LNCAP (cell line): ENCODE data around the gene LIPG.

Source experiments
- CTCF ChIP-seq: fragments of 450-650 bp; IDR thresholded peaks from 2 replicates; pipeline ENCODE4 v1.5.1; 2017; ENCODE audit warnings: mild to moderate bottlenecking

Gene LIPG

GRCh38 chr18:49553003-49553402, 8.9 kb upstream of the LIPG start:
- TF ChIP-seq CTCF = no peak

DNA sequence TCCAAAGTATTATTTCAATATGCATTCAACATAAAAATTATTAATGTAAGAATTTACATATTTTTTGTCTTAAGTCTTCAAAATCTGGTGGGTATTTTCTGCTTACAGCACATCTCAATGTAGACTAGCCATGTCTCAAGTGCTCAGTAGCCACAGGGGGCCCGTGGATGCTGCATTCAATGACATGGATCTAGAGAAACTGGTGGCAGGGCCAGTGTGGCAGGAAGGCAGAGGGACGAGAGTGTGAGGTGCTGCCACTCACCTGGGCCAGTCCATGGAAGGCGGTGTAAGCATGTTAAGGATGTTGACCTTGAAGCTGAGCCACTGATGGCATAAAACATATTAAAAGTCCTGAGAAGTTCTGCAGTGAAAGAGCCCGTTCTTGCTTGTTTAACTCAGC, 6.2 kb upstream of the LIPG start:
- TF ChIP-seq CTCF = no peak

- TF ChIP-seq CTCF = no peak
These were observed 3.5 kb upstream of the LIPG start for GRCh38 chr18:49558356-49558755.

GRCh38 chr18:49559326-49559931, 2.4 kb upstream of the LIPG start:
- peak; percentile 68 for TF ChIP-seq CTCF

DNA sequence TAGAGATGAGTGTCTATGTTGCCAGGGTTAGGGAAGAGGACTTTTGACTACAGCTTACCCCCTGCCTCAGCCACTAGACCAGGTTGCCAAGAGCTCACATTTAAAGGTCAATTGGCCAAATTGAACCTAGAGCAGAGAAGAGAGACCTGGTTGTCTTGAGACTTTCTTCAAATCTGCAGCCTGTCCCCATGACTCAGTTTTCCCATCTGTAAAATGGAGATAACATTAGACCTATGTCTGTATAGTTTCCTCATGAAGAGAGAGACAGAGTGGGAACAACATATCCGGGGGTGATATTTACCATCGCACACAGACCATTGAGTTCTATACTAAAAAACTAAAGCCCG, 1.6 kb upstream of the LIPG start:
- TF ChIP-seq CTCF = no peak

- no peak for TF ChIP-seq CTCF
These were observed 1.1 kb upstream of the LIPG start for GRCh38 chr18:49560624-49561288.

DNA sequence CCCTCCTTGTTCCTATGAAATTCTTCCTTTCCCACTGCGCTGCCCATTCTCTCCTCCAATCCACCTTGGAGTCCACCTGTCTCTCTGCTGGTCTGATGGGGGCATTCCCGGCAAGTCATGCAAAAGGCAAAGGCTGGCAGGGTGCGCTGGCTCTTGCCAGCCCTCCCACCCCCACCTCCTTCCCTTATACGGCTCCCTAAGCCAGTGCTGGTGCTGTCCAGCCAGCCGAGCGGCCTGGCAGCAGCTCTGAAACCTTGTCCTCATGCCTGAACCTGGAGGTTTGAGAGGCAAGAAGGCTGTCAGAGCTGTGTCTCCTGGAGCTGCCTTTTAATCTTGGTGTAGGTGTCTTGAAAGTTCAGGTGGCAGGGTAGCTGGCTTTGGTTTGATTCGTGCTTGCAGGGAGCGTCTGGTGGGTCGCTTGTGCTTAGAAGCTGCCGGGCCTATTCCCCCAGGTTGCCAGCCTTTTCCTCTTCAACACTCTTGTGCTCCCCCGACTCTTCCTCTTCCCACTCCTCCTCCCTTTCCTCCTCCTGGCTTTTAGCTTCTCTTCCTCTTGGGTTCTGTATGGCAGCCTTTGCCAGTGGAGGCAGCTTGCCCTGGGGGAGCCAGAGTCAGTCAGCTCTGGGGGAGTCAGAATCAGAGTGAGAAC, 748 bp downstream of the LIPG start:
- TF ChIP-seq CTCF = no peak
